Natural killer cell (primary cell): ENCODE measurements around the gene XRRA1. TPM values are rescaled to one million over a fixed set of nuclear protein-coding genes. Genes with fewer than 3 reads are reported as not detected.

ENCODE experiments used
- ATAC-seq, 3 donors: fragments of 150-1000 bp in 2 of 3; fragments of 200-7000 bp in 1 of 3; cut with Tn5 transposase; 1 replicate in 1 of 3; 2 replicates in 2 of 3; pipeline ENCODE4 v1.10.0; 2021; ENCODE audit warnings: mild to moderate bottlenecking in 2 of 3, moderate library complexity in 2 of 3
- DNase-seq, 2 donors: peaks; one replicate each; pipeline versions ENCODE4 v3.0.0 to v3.0.0-alpha.2; 2013 to 2021; ENCODE audit warnings: mixed read lengths in 1 of 2
- H3K27ac ChIP-seq: one replicate; pipeline ENCODE4 v1.5.1; 2013; ENCODE audit warnings: mild to moderate bottlenecking, low read length
- H3K27me3 ChIP-seq: one replicate; pipeline ENCODE4 v1.6.1; 2013; ENCODE audit warnings: low read length; ENCODE audit not compliant: control insufficient read depth, insufficient read depth
- H3K36me3 ChIP-seq: one replicate; pipeline ENCODE4 v1.6.1; 2013; ENCODE audit warnings: low read length; ENCODE audit not compliant: control insufficient read depth, insufficient read depth
- H3K4me1 ChIP-seq: one replicate; pipeline ENCODE4 v1.6.1; 2013; ENCODE audit warnings: low read length; ENCODE audit not compliant: control insufficient read depth, insufficient read depth
- H3K4me3 ChIP-seq: one replicate; pipeline ENCODE4 v1.5.1; 2013; ENCODE audit warnings: low read length
- H3K9me3 ChIP-seq: one replicate; pipeline ENCODE4 v1.6.1; 2013; ENCODE audit warnings: low read length; ENCODE audit not compliant: control insufficient read depth, insufficient read depth
- H3K27ac Mint-ChIP-seq, 2 donors: one replicate each; pipeline ENCODE4 v1.8.0; 2022; ENCODE audit warnings: mild to moderate bottlenecking in 2 of 2, mixed read lengths in 2 of 2, moderate library complexity in 1 of 2
- H3K27me3 Mint-ChIP-seq, 2 donors: one replicate each; pipeline ENCODE4 v1.8.0; 2022; ENCODE audit warnings: low read depth in 2 of 2, mixed read lengths in 2 of 2
- H3K36me3 Mint-ChIP-seq: one replicate; pipeline ENCODE4 v1.8.0; 2022; ENCODE audit warnings: mixed read lengths
- H3K4me1 Mint-ChIP-seq, 2 donors: one replicate each; pipeline ENCODE4 v1.8.0; 2022; ENCODE audit warnings: mixed read lengths in 2 of 2
- H3K4me3 Mint-ChIP-seq: one replicate; pipeline ENCODE4 v1.8.0; 2022; ENCODE audit warnings: mild to moderate bottlenecking, moderate library complexity, mixed read lengths
- H3K9me3 Mint-ChIP-seq, 2 donors: one replicate each; pipeline ENCODE4 v1.8.0; 2022; ENCODE audit warnings: mixed read lengths in 2 of 2
- CTCF ChIP-seq: fragments of 200-600 bp; IDR thresholded peaks from one replicate; pipeline ENCODE4 v1.8.0; 2022; ENCODE audit warnings: antibody characterized with exemption
- WGBS: methylation state at CpG from one replicate; pipeline ENCODE4 v1.1.7; 2013; ENCODE audit warnings: missing lambda C conversion rate; ENCODE audit not compliant: insufficient coverage; 5-methylcytosine and 5-hydroxymethylcytosine counted together
- intact Hi-C: fragments of 100-400 bp; cut with micrococcal nuclease; formaldehyde crosslinking; loops from one replicate; pipeline ENCODE4 v1.14.2; 2022
- total RNA-seq, 4 donors: library from RNA; stranded (reverse); fragments of 120-200 nt in 1 of 4; gene quantifications; one replicate each; pipeline versions ENCODE4 v1.2.3 to v1.2.4, GENCODE V29; 2013 to 2022

Gene XRRA1
- total RNA-seq, 3 donors from 2014 or later (not counting 1 experiment from before 2014, with no cell fraction given) = 12.7 to 14.3 (median 14.3) TPM

GRCh38 chr11:74860743-74861142 is 88.1 kb downstream of the XRRA1 start:
- Mint-ChIP-seq H3K27me3 (no peaks in the 10 kb centered on the region), H3K36me3 (peaks cover 17% of the 10 kb centered on the region), H3K27ac (no peak overlapping the region), H3K4me1 (peaks cover 5% of the 10 kb centered on the region in 2 donors), H3K4me3 (no peak overlapping the region), H3K9me3 (peaks cover 0 to 5% of the 10 kb centered on the region in 2 donors)
- H3K27ac ChIP-seq = no peak overlapping the region
- H3K4me3 ChIP-seq = no peak overlapping the region
- H3K27me3 ChIP-seq = no peaks in the 10 kb centered on the region
- no peak for TF ChIP-seq CTCF
- peaks cover 23% of the 10 kb centered on the region for H3K9me3 ChIP-seq
- ATAC-seq (no peak), DNase-seq (no peak)
- intact Hi-C loops = loop anchor here (1.0 kb wide), 1 partner anchor 12 kb away; no protein-coding TSS in a partner anchor
- H3K36me3 ChIP-seq = peaks cover 25% of the 10 kb centered on the region
- H3K4me1 ChIP-seq = no peaks in the 10 kb centered on the region

- 68% methylated on average over 2 of the region's 4 CpGs for WGBS
- no peaks in the 10 kb centered on the region for H3K27me3 Mint-ChIP-seq
- no peaks in the 10 kb centered on the region for H3K36me3 Mint-ChIP-seq
- H3K4me3 Mint-ChIP-seq = no peak overlapping the region
- ATAC-seq = no peak
- no peaks in the 10 kb centered on the region for H3K9me3 Mint-ChIP-seq
- peaks cover 5 to 12% of the 10 kb centered on the region in 2 donors for H3K4me1 Mint-ChIP-seq
- Histone ChIP-seq H3K36me3 (peaks cover 7% of the 10 kb centered on the region), H3K9me3 (no peaks in the 10 kb centered on the region), H3K4me3 (no peak overlapping the region), H3K27me3 (no peaks in the 10 kb centered on the region), H3K4me1 (no peaks in the 10 kb centered on the region), H3K27ac (no peak overlapping the region)
- TF ChIP-seq CTCF = no peak
- peak overlapping the region in 1 of 2 donors; percentile 2 for H3K27ac Mint-ChIP-seq
- intact Hi-C loops = no loop called here
- no peak for DNase-seq
These were observed 95.7 kb downstream of the XRRA1 start for GRCh38 chr11:74853223-74853622.

- Mint-ChIP-seq H3K9me3 (no peaks in the 10 kb centered on the region), H3K27ac (no peak overlapping the region), H3K4me3 (no peak overlapping the region), H3K27me3 (no peaks in the 10 kb centered on the region), H3K4me1 (peaks cover 21 to 33% of the 10 kb centered on the region in 2 donors), H3K36me3 (no peaks in the 10 kb centered on the region)
- WGBS = 96% methylated on average over 5 of the region's 7 CpGs
- Histone ChIP-seq H3K36me3 (peaks cover 16% of the 10 kb centered on the region), H3K4me3 (no peak overlapping the region), H3K27ac (no peak overlapping the region), H3K27me3 (no peaks in the 10 kb centered on the region), H3K9me3 (no peaks in the 10 kb centered on the region), H3K4me1 (peaks cover 11% of the 10 kb centered on the region)
- TF ChIP-seq CTCF = no peak
- ATAC-seq (no peak), DNase-seq (no peak)
- intact Hi-C loops = no loop called here
These were observed 99.1 kb downstream of the XRRA1 start for GRCh38 chr11:74849525-74850391.
